ENCODE measurements around the gene ATP11A. TPM values are rescaled to one million over a fixed set of nuclear protein-coding genes. Genes with fewer than 3 reads are reported as not detected.

The ATP11A gene
- total and polyA plus RNA-seq, 10 of the 15 experiments (the other 5 are each of a cell fraction or from before 2014, with no cell fraction given): 1.4 to 69.6 (median 14.4) TPM

- H3K9ac ChIP-seq (ENCODE audit: control insufficient read depth, insufficient read depth, low read length): no peak overlapping the region
- FAIRE-seq: no peak
- in situ Hi-C loops (cut with MboI): no loop called here
- no peak overlapping the region for H3K4me3 ChIP-seq
- H2AFZ ChIP-seq (ENCODE audit: control insufficient read depth, low read depth, low read length): no peak overlapping the region
- H3K4me1 ChIP-seq (ENCODE audit: control insufficient read depth, insufficient read depth, low read length): no peaks in the 10 kb centered on the region
- H3K79me2 ChIP-seq (ENCODE audit: control insufficient read depth, insufficient read depth, low read length): no peaks in the 10 kb centered on the region
- TF ChIP-seq MTA3 (IDR thresholded peaks at IDR 0.05; ENCODE audit: borderline replicate concordance, low read length) (no peak), WRNIP1 (IDR thresholded peaks at IDR 0.05; ENCODE audit: borderline replicate concordance, low read depth, low read length) (no peak), BHLHE40 (IDR thresholded peaks at IDR 0.05; ENCODE audit: borderline replicate concordance in 1 of 2, low read depth in 2 of 2, low read length in 1 of 2) (no peak), LARP7 (IDR thresholded peaks at IDR 0.05) (no peak), ZSCAN29 (IDR thresholded peaks at IDR 0.05) (no peak), TCF7 (IDR thresholded peaks at IDR 0.05; ENCODE audit: borderline replicate concordance) (no peak), POLR2AphosphoS5 (IDR thresholded peaks at IDR 0.05; ENCODE audit: low read length) (no peak), POU2F2 (IDR thresholded peaks at IDR 0.05; ENCODE audit: borderline replicate concordance, low read depth, low read length) (no peak), EGR1 (IDR thresholded peaks at IDR 0.05; ENCODE audit: borderline replicate concordance in 1 of 2, low read depth in 2 of 2, low read length in 2 of 2) (no peak), RB1 (IDR thresholded peaks at IDR 0.05; ENCODE audit: borderline replicate concordance) (no peak), RUNX3 (IDR thresholded peaks at IDR 0.05; ENCODE audit: low read length) (no peak), RELB (IDR thresholded peaks at IDR 0.05; ENCODE audit: low read depth) (no peak), PAX5 (IDR thresholded peaks at IDR 0.05; ENCODE audit: borderline replicate concordance, low read depth, low read length) (no peak), HDAC6 (IDR thresholded peaks at IDR 0.05; ENCODE audit: unreplicated experiment) (no peak), HCFC1 (IDR thresholded peaks at IDR 0.05; ENCODE audit: low read length) (no peak), HDGF (IDR thresholded peaks at IDR 0.05) (no peak), TCF12 (IDR thresholded peaks at IDR 0.05; ENCODE audit: low read depth, low read length) (no peak), CHD1 (IDR thresholded peaks at IDR 0.05; ENCODE audit: low read depth, low read length) (no peak), PKNOX1 (IDR thresholded peaks at IDR 0.05) (no peak)
- peaks cover 0 to 3% of the 10 kb centered on the region in 2 experiments; a peak in 3 of 4 replicates for H3K27me3 ChIP-seq (replicated peaks in 1 of 2; ENCODE audit: control insufficient read depth in 2 of 2, insufficient read depth in 2 of 2, low read length in 1 of 2)
- POLR2A ChIA-PET: no interaction called here
- no peak overlapping the region for H3K27ac ChIP-seq (ENCODE audit: control insufficient read depth, insufficient read depth)
- SMC1A ChIA-PET (ENCODE audit: uncharacterized antibody, unreplicated experiment): no interaction called here
- no peak for ATAC-seq
- H4K20me1 ChIP-seq (ENCODE audit: control insufficient read depth, insufficient read depth): no peaks in the 10 kb centered on the region
- intact Hi-C loops (cut with micrococcal nuclease; ENCODE audit: unreplicated experiment): no loop called here
- H3K4me2 ChIP-seq (ENCODE audit: control insufficient read depth, insufficient read depth): no peak overlapping the region
- H3K9me3 ChIP-seq (replicated peaks; ENCODE audit: control insufficient read depth, insufficient read depth, low read length): no peaks in the 10 kb centered on the region
- DNase-seq (ENCODE audit: low read depth, low spot score): no peak
- WGBS (ENCODE audit: insufficient coverage, insufficient replicate concordance, low lambda C conversion rate, missing lambda C conversion rate): 69% methylated on average over 40 of the region's 40 CpGs
- no TSS peak for BruUV-seq (replicated peaks)
- RAD21 ChIA-PET (ENCODE audit: unreplicated experiment): no interaction called here
- no peaks in the 10 kb centered on the region for H3K36me3 ChIP-seq (ENCODE audit: control insufficient read depth in 2 of 2, insufficient read depth in 2 of 2, low read length in 1 of 2)
- CTCF ChIA-PET: no interaction called here
Measured at GRCh38 chr13:112891477-112892401, 201.9 kb downstream of the ATP11A start.

Measured in GM12878 (cell line).